H9 (cell line): Measurements from ENCODE around the gene VSX1. TPM values are rescaled to one million over a fixed set of nuclear protein-coding genes. Genes with fewer than 3 reads are reported as not detected.

Experiments used
- DNase-seq: peaks from one replicate; pipeline ENCODE4 v3.0.0-alpha.2; 2017
- H2AFZ ChIP-seq: one replicate; pipeline ENCODE4 v1.6.1; 2013; ENCODE audit warnings: mild to moderate bottlenecking, low read length, control low read depth, moderate library complexity
- H2AK5ac ChIP-seq: 2 replicates; pipeline ENCODE4 v1.6.1; 2013; ENCODE audit warnings: low read length, control low read depth, mixed read lengths; ENCODE audit not compliant: insufficient read length
- H2BK120ac ChIP-seq: one replicate; pipeline ENCODE4 v1.6.1; 2013; ENCODE audit warnings: low read depth, mild to moderate bottlenecking, low read length, control low read depth, inconsistent platforms; ENCODE audit not compliant: poor library complexity, severe bottlenecking
- H2BK12ac ChIP-seq: 2 replicates; pipeline ENCODE4 v1.6.1; 2013; ENCODE audit warnings: low read length, control low read depth, mixed read lengths, low read depth; ENCODE audit not compliant: insufficient read length
- H2BK15ac ChIP-seq: 2 replicates; pipeline ENCODE4 v1.6.1; 2013; ENCODE audit warnings: low read depth, low read length, control low read depth
- H2BK20ac ChIP-seq: one replicate; pipeline ENCODE4 v1.6.1; 2013; ENCODE audit warnings: low read depth, mild to moderate bottlenecking, low read length, control low read depth, inconsistent platforms; ENCODE audit not compliant: poor library complexity, severe bottlenecking
- H2BK5ac ChIP-seq: 2 replicates; pipeline ENCODE4 v1.6.1; 2013; ENCODE audit warnings: low read length, control low read depth, mixed read lengths; ENCODE audit not compliant: insufficient read length
- H3K14ac ChIP-seq: 2 replicates; pipeline ENCODE4 v1.6.1; 2013; ENCODE audit warnings: low read length, control low read depth; ENCODE audit not compliant: insufficient read depth
- H3K18ac ChIP-seq: 2 replicates; pipeline ENCODE4 v1.6.1; 2013; ENCODE audit warnings: low read depth, mild to moderate bottlenecking, mixed read lengths, low read length, control low read depth; ENCODE audit not compliant: insufficient read length
- H3K23ac ChIP-seq: 2 replicates; pipeline ENCODE4 v1.6.1; 2013; ENCODE audit warnings: low read length, control low read depth, mixed read lengths, low read depth; ENCODE audit not compliant: insufficient read length
- H3K23me2 ChIP-seq: 2 replicates; pipeline ENCODE4 v1.6.1; 2013; ENCODE audit warnings: low read depth, mild to moderate bottlenecking, mixed read lengths, low read length, control low read depth; ENCODE audit not compliant: insufficient read length, poor library complexity, severe bottlenecking
- H3K27ac ChIP-seq: 2 replicates; pipeline ENCODE4 v1.5.1; 2013; ENCODE audit warnings: low read length, control low read depth, mixed read lengths, low read depth; ENCODE audit not compliant: insufficient read length
- H3K27me3 ChIP-seq: 2 replicates; pipeline ENCODE4 v1.6.1; 2013; ENCODE audit warnings: low read length, control low read depth, inconsistent platforms; ENCODE audit not compliant: insufficient read depth
- H3K4ac ChIP-seq: 2 replicates; pipeline ENCODE4 v1.6.1; 2013; ENCODE audit warnings: low read depth, mild to moderate bottlenecking, control low read depth, inconsistent platforms, low read length, moderate library complexity
- H3K4me1 ChIP-seq: 2 replicates; pipeline ENCODE4 v1.6.1; 2013; ENCODE audit warnings: low read length, control low read depth, inconsistent platforms; ENCODE audit not compliant: insufficient read depth
- H3K4me2 ChIP-seq: 2 replicates; pipeline ENCODE4 v1.6.1; 2013; ENCODE audit warnings: low read length, control low read depth, mixed read lengths; ENCODE audit not compliant: insufficient read length, insufficient read depth
- H3K56ac ChIP-seq: 2 replicates; pipeline ENCODE4 v1.6.1; 2013; ENCODE audit warnings: low read depth, mild to moderate bottlenecking, mixed read lengths, low read length, control low read depth; ENCODE audit not compliant: insufficient read length
- H3K79me1 ChIP-seq: 2 replicates; pipeline ENCODE4 v1.6.1; 2013; ENCODE audit warnings: low read depth, mild to moderate bottlenecking, moderate library complexity, low read length, control low read depth, inconsistent platforms; ENCODE audit not compliant: insufficient read depth, poor library complexity, severe bottlenecking
- H3K79me2 ChIP-seq: 2 replicates; pipeline ENCODE4 v1.6.1; 2013; ENCODE audit warnings: low read length, control low read depth, inconsistent platforms; ENCODE audit not compliant: insufficient read depth
- H3K9ac ChIP-seq: 2 replicates; pipeline ENCODE4 v1.6.1; 2013; ENCODE audit warnings: low read length, control low read depth, mixed read lengths; ENCODE audit not compliant: insufficient read length; ENCODE audit errors: extremely low read depth
- H3K9me3 ChIP-seq: one replicate; pipeline ENCODE4 v1.6.1; 2013; ENCODE audit warnings: low read depth, low read length, inconsistent platforms; ENCODE audit not compliant: control insufficient read depth
- H3T11ph ChIP-seq: one replicate; pipeline ENCODE4 v1.6.1; 2013; ENCODE audit warnings: mild to moderate bottlenecking, low read length, control low read depth, inconsistent platforms
- H4K20me1 ChIP-seq: one replicate; pipeline ENCODE4 v1.6.1; 2013; ENCODE audit not compliant: control insufficient read depth, insufficient read length, insufficient read depth
- H4K5ac ChIP-seq: 2 replicates; pipeline ENCODE4 v1.6.1; 2013; ENCODE audit warnings: low read depth, mild to moderate bottlenecking, mixed read lengths, low read length, control low read depth; ENCODE audit not compliant: insufficient read length
- H4K8ac ChIP-seq: replicated peaks from 2 replicates; pipeline ENCODE4 v1.6.1; 2013; ENCODE audit warnings: low read length, control low read depth, mixed read lengths, low read depth; ENCODE audit not compliant: insufficient read length
- H4K91ac ChIP-seq: 2 replicates; pipeline ENCODE4 v1.6.1; 2013; ENCODE audit warnings: low read depth, mild to moderate bottlenecking, moderate library complexity, mixed read lengths, low read length, control low read depth; ENCODE audit not compliant: insufficient read length
- H3K27ac Mint-ChIP-seq, 3 experiments: 2 replicates in 2 of 3; 3 replicates in 1 of 3; pipeline ENCODE4 v1.8.0; 2020 to 2021; ENCODE audit warnings: mixed read lengths in 3 of 3, mild to moderate bottlenecking in 1 of 3, moderate library complexity in 1 of 3
- H3K27me3 Mint-ChIP-seq: 2 replicates; pipeline ENCODE4 v1.8.0; 2021; ENCODE audit warnings: low read depth, mild to moderate bottlenecking, moderate library complexity, mixed read lengths
- H3K36me3 Mint-ChIP-seq, 3 experiments: 2 replicates in 2 of 3; 3 replicates in 1 of 3; pipeline ENCODE4 v1.8.0; 2020 to 2021; ENCODE audit warnings: low read depth in 3 of 3, mixed read lengths in 3 of 3; ENCODE audit not compliant: insufficient read depth in 1 of 3
- H3K4me1 Mint-ChIP-seq, 2 experiments: 2 replicates each; pipeline ENCODE4 v1.8.0; 2020; ENCODE audit warnings: mixed read lengths in 2 of 2
- H3K4me3 Mint-ChIP-seq, 2 experiments: 2 replicates in 1 of 2; 3 replicates in 1 of 2; pipeline ENCODE4 v1.8.0; 2020 to 2021; ENCODE audit warnings: mild to moderate bottlenecking in 2 of 2, mixed read lengths in 2 of 2, moderate library complexity in 1 of 2
- H3K9me3 Mint-ChIP-seq, 2 experiments: 2 replicates in 1 of 2; 3 replicates in 1 of 2; pipeline ENCODE4 v1.8.0; 2020; ENCODE audit warnings: mild to moderate bottlenecking in 2 of 2, mixed read lengths in 2 of 2, moderate library complexity in 1 of 2
- CTCF ChIP-seq: fragments of 200-600 bp; sonication (generic); conservative IDR thresholded peaks from 3 replicates; pipeline ENCODE4 v1.8.0; 2021; ENCODE audit warnings: antibody characterized with exemption, mild to moderate bottlenecking
- WGBS: extraction: QIAGEN DNeasy Blood & Tissue Kit; methylation state at CpG from one replicate; pipeline ENCODE4 v1.1.7; 2013; ENCODE audit warnings: missing lambda C conversion rate, low lambda C conversion rate, mixed read lengths; ENCODE audit not compliant: insufficient read length; ENCODE audit errors: extremely low coverage; 5-methylcytosine and 5-hydroxymethylcytosine counted together
- total RNA-seq: library from RNA; stranded (reverse); gene quantifications from 2 replicates; pipeline ENCODE4 v1.2.1, GENCODE V29; 2021

Gene VSX1
- total RNA-seq, 1 experiment from 2014 or later: not detected

- Histone ChIP-seq H2BK12ac (no peak overlapping the region), H2BK120ac (no peak overlapping the region), H3K4me2 (no peak overlapping the region), H2BK20ac (no peak overlapping the region), H3T11ph (no peak overlapping the region), H4K91ac (no peak overlapping the region), H2AFZ (no peak overlapping the region), H3K4ac (no peak overlapping the region), H3K23ac (no peak overlapping the region), H3K79me2 (no peaks in the 10 kb centered on the region), H3K27ac (no peak overlapping the region), H3K9ac (no peak overlapping the region), H4K8ac (no peak overlapping the region), H3K27me3 (no peaks in the 10 kb centered on the region; the same call in 1 of the 2 replicates), H3K18ac (no peak overlapping the region), H2AK5ac (no peak overlapping the region), H3K4me1 (no peaks in the 10 kb centered on the region; the same call in 1 of the 2 replicates), H3K9me3 (no peaks in the 10 kb centered on the region), H2BK5ac (no peak overlapping the region), H4K5ac (no peak overlapping the region), H3K23me2 (no peaks in the 10 kb centered on the region), H3K56ac (no peak overlapping the region), H2BK15ac (no peak overlapping the region), H4K20me1 (no peaks in the 10 kb centered on the region), H3K79me1 (no peaks in the 10 kb centered on the region), H3K14ac (no peak overlapping the region)
- TF ChIP-seq CTCF: no peak
- peaks cover 10 to 11% of the 10 kb centered on the region in 2 experiments for H3K4me1 Mint-ChIP-seq
- no peak overlapping the region for H3K27ac Mint-ChIP-seq
- peaks cover 21% of the 10 kb centered on the region for H3K27me3 Mint-ChIP-seq
- H3K36me3 Mint-ChIP-seq: no peaks in the 10 kb centered on the region
- no peak for DNase-seq
- H3K4me3 Mint-ChIP-seq: no peak overlapping the region
- no peaks in the 10 kb centered on the region for H3K9me3 Mint-ChIP-seq
- WGBS: no CpG with 5 or more reads among the region's 13 CpGs
Measured at GRCh38 chr20:25047766-25048165, 34.2 kb downstream of the VSX1 start.
